Upper lobe of left lung (tissue), 6 donors: ENCODE measurements around the gene RPUSD4. TPM values are rescaled to one million over a fixed set of nuclear protein-coding genes. Genes with fewer than 3 reads are reported as not detected.

Source experiments
- ATAC-seq, 2 donors: fragments of 200-7000 bp; cut with Tn5 transposase; one replicate each; pipeline ENCODE4 v1.9.1; 2022; ENCODE audit warnings: mild to moderate bottlenecking in 2 of 2, moderate library complexity in 2 of 2; ENCODE audit not compliant: low FRiP score in 2 of 2
- DNase-seq, 2 donors: peaks; one replicate each; pipeline ENCODE4 v3.0.0-alpha.2; 2019 to 2020
- H3K27ac ChIP-seq, 4 donors: fragments of 200-600 bp; sonication (generic); one replicate each; pipeline ENCODE4 v1.5.1; 2016 to 2019
- H3K27me3 ChIP-seq, 4 donors: fragments of 200-600 bp; sonication (generic); one replicate each; pipeline ENCODE4 v1.5.1; 2017 to 2019
- H3K36me3 ChIP-seq, 4 donors: fragments of 200-600 bp; sonication (generic); one replicate each; pipeline ENCODE4 v1.5.1; 2016 to 2019
- H3K4me1 ChIP-seq, 4 donors: fragments of 200-600 bp; sonication (generic); one replicate each; pipeline ENCODE4 v1.5.1; 2018 to 2019
- H3K4me3 ChIP-seq, 4 donors: fragments of 200-600 bp; sonication (generic); one replicate each; pipeline ENCODE4 v1.5.1; 2017 to 2019; ENCODE audit warnings: mild to moderate bottlenecking in 2 of 4, moderate library complexity in 1 of 4
- H3K9me3 ChIP-seq, 4 donors: fragments of 200-600 bp; sonication (generic); one replicate each; pipeline ENCODE4 v1.5.1; 2018 to 2019
- CTCF ChIP-seq, 6 experiments: fragments of 450-650 bp in 4 of 6; fragments of 200-600 bp in 2 of 6; sonication (generic) in 2 of 6; IDR thresholded peaks; one replicate each; pipeline ENCODE4 v1.5.1; 2016 to 2019; ENCODE audit warnings: antibody characterized with exemption in 6 of 6
- EP300 ChIP-seq, 4 donors: sonication (generic); formaldehyde crosslinking; IDR thresholded peaks; one replicate each; pipeline ENCODE4 v1.5.1; 2017; ENCODE audit warnings: antibody characterized with exemption in 4 of 4, control low read depth in 2 of 4
- POLR2A ChIP-seq, 4 donors: fragments of 450-650 bp; IDR thresholded peaks; one replicate each; pipeline ENCODE4 v1.5.1; 2016 to 2017; ENCODE audit warnings: antibody characterized with exemption in 4 of 4, mild to moderate bottlenecking in 2 of 4
- POLR2AphosphoS5 ChIP-seq, 2 donors: sonication (generic); formaldehyde crosslinking; IDR thresholded peaks; one replicate each; pipeline ENCODE4 v1.5.1; 2017; ENCODE audit warnings: antibody characterized with exemption in 2 of 2
- WGBS, 2 donors: methylation state at CpG; one replicate each; pipeline ENCODE4 v1.1.5; 2017 to 2018; 5-methylcytosine and 5-hydroxymethylcytosine counted together
- total RNA-seq, 6 donors: library from RNA; depleted of rRNA in 4 of 6; stranded (reverse); fragments of >200 nt in 4 of 6; gene quantifications; one replicate each; pipeline versions ENCODE4 v1.1.0 to v1.2.1, GENCODE V29; 2016 to 2021
- donor health status: DM: no; HTN: no; CAD: no; lungs with moderate emphysema.
- donor health status: DM: no; HTN: yes; CAD: no; lungs with severe emphysema.

Gene RPUSD4
- total RNA-seq, 6 donors from 2014 or later = 13.7 to 32.5 (median 20.5) TPM

GRCh38 chr11:126202646-126203359 is 8.6 kb downstream of the RPUSD4 start:
- H3K36me3 ChIP-seq = peaks cover 32 to 100% (median 62%) of the 10 kb centered on the region in 4 donors
- no peak for TF ChIP-seq EP300 (IDR thresholded peaks at IDR 0.05)
- H3K4me1 ChIP-seq = no peaks in the 10 kb centered on the region
- ATAC-seq (no peak), DNase-seq (no peak)
- no peaks in the 10 kb centered on the region for H3K9me3 ChIP-seq
- 76 to 96% methylated on average over 8 of the region's 8 CpGs for WGBS, 2 donors
- no peaks in the 10 kb centered on the region for H3K27me3 ChIP-seq
- no peak overlapping the region for H3K4me3 ChIP-seq
- H3K27ac ChIP-seq = no peak overlapping the region

DNA sequence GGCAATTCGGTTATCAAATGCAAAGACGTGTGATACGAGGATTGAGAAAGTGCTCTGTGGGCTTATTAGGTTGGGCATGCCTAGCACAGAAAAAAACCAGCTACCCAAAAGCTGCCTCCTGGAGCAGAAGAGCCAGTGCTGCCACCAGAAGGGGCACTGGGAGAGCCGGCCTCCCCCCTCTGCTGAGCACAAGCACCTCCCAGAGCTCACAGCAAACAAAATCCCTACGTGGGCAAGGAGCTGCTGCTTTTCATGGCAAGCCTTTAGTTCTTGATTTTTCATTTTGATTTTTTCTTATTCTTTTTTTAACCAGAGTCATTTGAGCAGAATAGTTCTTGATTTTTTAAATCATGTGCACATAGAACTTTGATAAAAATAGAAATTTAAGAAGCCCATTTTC is 12.8 kb downstream of the RPUSD4 start:
- H3K4me3 ChIP-seq = no peak overlapping the region
- ATAC-seq = no peak
- no peak overlapping the region for H3K27ac ChIP-seq
- no peak for DNase-seq
- WGBS, 2 donors = 87 to 91% methylated on average over 5 of the region's 5 CpGs
- no peaks in the 10 kb centered on the region for H3K27me3 ChIP-seq
- no peaks in the 10 kb centered on the region for H3K9me3 ChIP-seq
- H3K4me1 ChIP-seq = peaks cover 0 to 6% (median 0%) of the 10 kb centered on the region in 4 donors
- peaks cover 15 to 80% (median 45%) of the 10 kb centered on the region in 4 donors for H3K36me3 ChIP-seq
- TF ChIP-seq EP300 (IDR thresholded peaks at IDR 0.05) (no peak), CTCF (IDR thresholded peaks at IDR 0.05) (no peak), POLR2AphosphoS5 (IDR thresholded peaks at IDR 0.05) (no peak), POLR2A (IDR thresholded peaks at IDR 0.05) (no peak)

DNA sequence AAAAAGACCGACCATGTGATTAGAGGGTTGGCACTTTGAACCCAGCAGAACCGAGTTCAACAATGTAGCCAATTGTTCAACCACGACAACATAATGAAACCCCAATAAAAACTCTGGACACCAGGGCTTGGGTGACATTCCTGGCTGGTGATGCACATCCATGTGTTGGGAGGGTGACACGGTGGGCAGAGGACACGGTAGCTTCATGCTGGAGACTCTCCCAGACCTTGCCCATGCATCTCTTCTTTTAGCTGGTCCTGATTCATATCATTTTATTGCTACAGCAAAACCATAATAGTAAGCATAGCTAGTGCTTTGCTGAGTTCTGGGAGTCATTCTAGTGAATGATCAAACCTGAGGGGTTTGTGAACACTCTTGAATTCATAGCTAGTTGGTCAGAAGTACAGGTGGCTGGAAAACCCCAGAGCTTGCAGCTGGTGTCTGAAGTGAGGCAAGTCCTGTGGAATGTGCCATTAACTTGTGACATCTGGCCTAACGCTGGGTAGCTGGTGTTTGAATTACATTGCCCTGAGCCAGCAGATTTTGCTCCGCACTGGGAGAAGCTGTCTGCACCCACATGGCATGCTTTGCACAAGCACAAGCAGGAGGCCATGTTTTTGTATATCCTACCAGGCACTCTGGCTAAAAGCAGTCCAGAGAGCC is 14.0 kb downstream of the RPUSD4 start:
- H3K27me3 ChIP-seq = no peaks in the 10 kb centered on the region
- 86 to 89% methylated on average over 7 of the region's 7 CpGs for WGBS, 2 donors
- DNase-seq (no peak), ATAC-seq (no peak)
- no peak overlapping the region for H3K27ac ChIP-seq
- TF ChIP-seq POLR2AphosphoS5 (IDR thresholded peaks at IDR 0.05) (peak in 1 of 2 donors; percentile 29), POLR2A (IDR thresholded peaks at IDR 0.05) (no peak), CTCF (IDR thresholded peaks at IDR 0.05) (no peak)
- no peak overlapping the region for H3K4me3 ChIP-seq
- peaks cover 3 to 79% (median 43%) of the 10 kb centered on the region in 4 donors for H3K36me3 ChIP-seq
- no peaks in the 10 kb centered on the region for H3K9me3 ChIP-seq
- H3K4me1 ChIP-seq = peaks cover 0 to 6% (median 0%) of the 10 kb centered on the region in 4 donors

DNA sequence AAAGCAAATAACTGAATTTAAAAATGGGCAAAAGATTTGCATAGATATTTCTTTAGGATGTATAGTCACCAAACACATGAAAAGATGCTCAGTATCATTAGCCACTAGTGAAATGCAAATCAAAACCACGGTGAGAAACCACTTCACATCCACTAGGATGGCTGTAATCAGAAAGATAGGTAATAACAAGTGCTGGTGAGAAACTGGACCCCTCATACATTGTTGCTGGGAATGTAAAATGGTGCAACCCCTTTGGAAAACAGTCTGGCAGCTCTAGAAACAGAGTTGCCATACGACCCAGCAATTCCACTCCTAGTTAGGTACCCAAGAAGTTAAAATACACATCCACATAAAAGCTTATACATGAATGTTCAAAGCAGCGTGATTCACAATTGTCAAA is 16.3 kb downstream of the RPUSD4 start:
- H3K36me3 ChIP-seq = peaks cover 0 to 66% (median 37%) of the 10 kb centered on the region in 4 donors

More for the DNA sequence above, 16.3 kb downstream of the RPUSD4 start:
- DNase-seq (no peak), ATAC-seq (no peak)
- Histone ChIP-seq H3K4me3 (no peak overlapping the region), H3K4me1 (peaks cover 0 to 6% (median 0%) of the 10 kb centered on the region in 4 donors), H3K9me3 (no peaks in the 10 kb centered on the region), H3K27ac (no peak overlapping the region), H3K27me3 (no peaks in the 10 kb centered on the region)
- no peak for TF ChIP-seq CTCF (IDR thresholded peaks at IDR 0.05)
- TF ChIP-seq EP300 (IDR thresholded peaks at IDR 0.05) = no peak
- no peak for TF ChIP-seq POLR2A (IDR thresholded peaks at IDR 0.05)
- TF ChIP-seq POLR2AphosphoS5 (IDR thresholded peaks at IDR 0.05) = no peak
- 97 to 99% methylated on average over 3 of the region's 3 CpGs for WGBS, 2 donors
